Breast epithelium (tissue), 4 donors: ENCODE data around the gene GPC6. TPM values are rescaled to one million over a fixed set of nuclear protein-coding genes. Genes with fewer than 3 reads are reported as not detected.

Source experiments
- DNase-seq, 2 donors: peaks; one replicate each; pipeline ENCODE4 v3.0.0-alpha.2; 2019; ENCODE audit warnings: low spot score in 2 of 2
- H3K27ac ChIP-seq, 2 donors: fragments of 200-600 bp; sonication (generic) in 1 of 2; one replicate each; pipeline ENCODE4 v1.5.1; 2016 to 2019; ENCODE audit warnings: mild to moderate bottlenecking in 1 of 2
- H3K27me3 ChIP-seq, 2 donors: fragments of 200-600 bp; sonication (generic) in 1 of 2; one replicate each; pipeline versions ENCODE4 v1.5.1 to v1.6.0; 2017 to 2019; ENCODE audit warnings: control low read depth in 1 of 2, mild to moderate bottlenecking in 1 of 2
- H3K36me3 ChIP-seq: fragments of 200-600 bp; one replicate; pipeline ENCODE4 v1.5.1; 2019
- H3K4me1 ChIP-seq, 2 donors: fragments of 200-600 bp; sonication (generic); one replicate each; pipeline ENCODE4 v1.5.1; 2016 to 2019; ENCODE audit warnings: control low read depth in 1 of 2
- H3K4me3 ChIP-seq, 3 donors: fragments of 200-600 bp; sonication (generic); 1 replicate in 2 of 3; 2 replicates in 1 of 3; pipeline ENCODE4 v1.5.1; 2016 to 2019; ENCODE audit warnings: mild to moderate bottlenecking in 3 of 3, moderate library complexity in 2 of 3
- H3K9me3 ChIP-seq, 2 donors: fragments of 200-600 bp; sonication (generic) in 1 of 2; one replicate each; pipeline ENCODE4 v1.5.1; 2016 to 2019; ENCODE audit warnings: control low read depth in 1 of 2
- POLR2A ChIP-seq: fragments of 450-650 bp; IDR thresholded peaks from one replicate; pipeline ENCODE4 v1.6.1; 2016; ENCODE audit warnings: antibody characterized with exemption, mild to moderate bottlenecking, moderate library complexity
- POLR2AphosphoS5 ChIP-seq, 3 donors: sonication (generic); formaldehyde crosslinking; IDR thresholded peaks; one replicate each; pipeline ENCODE4 v1.6.1; 2017; ENCODE audit warnings: antibody characterized with exemption in 3 of 3
- intact Hi-C: fragments of 100-400 bp; cut with DNase I; formaldehyde crosslinking; loops from one replicate; pipeline ENCODE4 v1.15.1; 2023; ENCODE audit warnings: low total_unique reads
- total RNA-seq, 3 donors: library from RNA; depleted of rRNA; stranded (reverse); fragments of >200 nt; gene quantifications; one replicate each; pipeline ENCODE4 v1.1.0, GENCODE V29; 2016
- TF ChIP-seq, protein P1 (sequence below), 3 donors: fragments of 450-650 bp; IDR thresholded peaks; one replicate each; pipeline ENCODE4 v1.5.1; 2016 to 2017; ENCODE audit warnings: antibody characterized with exemption in 3 of 3, mild to moderate bottlenecking in 3 of 3, moderate library complexity in 3 of 3

The GPC6 gene
- total RNA-seq, 3 donors from 2014 or later, result 3.5 to 44.0 (median 4.9) TPM

- Histone ChIP-seq H3K27ac (no peak overlapping the region), H3K27me3 (no peaks in the 10 kb centered on the region), H3K36me3 (no peaks in the 10 kb centered on the region), H3K4me1 (no peaks in the 10 kb centered on the region), H3K4me3 (no peak overlapping the region), H3K9me3 (no peaks in the 10 kb centered on the region)
- TF ChIP-seq, protein P1, sequence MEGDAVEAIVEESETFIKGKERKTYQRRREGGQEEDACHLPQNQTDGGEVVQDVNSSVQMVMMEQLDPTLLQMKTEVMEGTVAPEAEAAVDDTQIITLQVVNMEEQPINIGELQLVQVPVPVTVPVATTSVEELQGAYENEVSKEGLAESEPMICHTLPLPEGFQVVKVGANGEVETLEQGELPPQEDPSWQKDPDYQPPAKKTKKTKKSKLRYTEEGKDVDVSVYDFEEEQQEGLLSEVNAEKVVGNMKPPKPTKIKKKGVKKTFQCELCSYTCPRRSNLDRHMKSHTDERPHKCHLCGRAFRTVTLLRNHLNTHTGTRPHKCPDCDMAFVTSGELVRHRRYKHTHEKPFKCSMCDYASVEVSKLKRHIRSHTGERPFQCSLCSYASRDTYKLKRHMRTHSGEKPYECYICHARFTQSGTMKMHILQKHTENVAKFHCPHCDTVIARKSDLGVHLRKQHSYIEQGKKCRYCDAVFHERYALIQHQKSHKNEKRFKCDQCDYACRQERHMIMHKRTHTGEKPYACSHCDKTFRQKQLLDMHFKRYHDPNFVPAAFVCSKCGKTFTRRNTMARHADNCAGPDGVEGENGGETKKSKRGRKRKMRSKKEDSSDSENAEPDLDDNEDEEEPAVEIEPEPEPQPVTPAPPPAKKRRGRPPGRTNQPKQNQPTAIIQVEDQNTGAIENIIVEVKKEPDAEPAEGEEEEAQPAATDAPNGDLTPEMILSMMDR (IDR thresholded peaks at IDR 0.05), result no peak
- TF ChIP-seq POLR2A, result no peak
- intact Hi-C loops, result loop anchor here (2.0 to 5.0 kb wide), 2 partner anchors 63 to 1397 kb away; no protein-coding TSS in a partner anchor
- no peak for DNase-seq
Measured at GRCh38 chr13:94063848-94064247, 837.2 kb downstream of the GPC6 start.

DNA sequence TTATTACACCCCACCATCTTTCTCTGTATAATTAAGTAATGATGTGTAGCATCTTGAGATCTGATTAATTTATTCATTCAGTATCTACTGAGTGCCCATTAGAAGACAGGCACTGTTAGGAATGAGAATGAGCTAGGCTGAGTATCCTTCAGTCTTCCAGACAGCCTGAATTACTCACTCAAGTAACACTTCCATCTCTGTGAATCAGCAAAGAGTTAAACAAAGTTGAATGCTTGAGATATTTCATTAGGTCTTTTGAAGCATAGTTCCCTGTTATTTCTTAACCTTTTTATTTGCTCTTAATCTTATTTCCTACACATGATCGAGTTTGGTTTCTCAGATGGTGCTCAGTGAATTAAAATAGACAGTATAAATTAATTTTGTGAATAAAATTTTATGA, 839.1 kb downstream of the GPC6 start:
- DNase-seq, result no peak
- TF ChIP-seq, protein P1 (IDR thresholded peaks at IDR 0.05), result no peak
- TF ChIP-seq POLR2AphosphoS5 (IDR thresholded peaks at IDR 0.05) (no peak), POLR2A (no peak)
- H3K27me3 ChIP-seq, result no peaks in the 10 kb centered on the region
- no peaks in the 10 kb centered on the region for H3K36me3 ChIP-seq
- H3K4me1 ChIP-seq, result no peaks in the 10 kb centered on the region
- no peak overlapping the region for H3K27ac ChIP-seq
- intact Hi-C loops, result loop anchor here (2.0 kb wide), 1 partner anchor 61 kb away; no protein-coding TSS in a partner anchor
- no peak overlapping the region for H3K4me3 ChIP-seq
- H3K9me3 ChIP-seq, result no peaks in the 10 kb centered on the region

DNA sequence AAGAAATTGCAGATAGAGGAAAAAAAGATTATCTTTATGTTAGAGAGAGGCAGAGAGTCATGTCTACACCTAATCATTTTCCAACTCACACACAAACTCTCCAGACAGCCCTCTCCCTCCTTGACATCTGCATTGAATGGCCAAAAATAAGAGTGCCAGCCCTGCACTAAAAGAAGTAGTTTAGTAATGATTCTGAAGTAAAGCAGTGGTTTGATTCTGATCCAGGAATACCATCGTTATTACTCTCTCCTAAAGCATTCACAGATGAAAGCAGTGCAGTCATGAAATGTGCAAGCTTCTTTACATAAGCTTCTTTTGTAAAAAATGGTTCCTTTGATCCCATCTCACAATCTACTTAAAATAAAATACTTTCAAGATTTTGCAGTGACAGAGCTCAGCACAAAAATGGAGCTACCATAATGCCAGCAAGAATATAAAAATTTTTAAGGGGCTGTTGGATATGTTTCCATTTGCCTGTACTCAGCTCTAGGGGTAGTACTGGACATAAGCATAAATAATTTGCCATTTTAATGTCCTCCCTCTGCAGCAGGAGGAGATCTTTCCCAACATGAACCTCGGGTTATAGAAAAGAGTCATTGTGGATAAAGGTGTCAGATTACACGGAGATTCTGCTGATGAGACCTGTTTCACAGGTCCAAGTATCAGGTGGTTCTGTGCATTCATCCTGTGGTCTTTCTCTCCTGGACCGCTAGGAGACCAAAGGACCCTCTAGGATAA, 846.6 kb downstream of the GPC6 start:
- no peaks in the 10 kb centered on the region for H3K27me3 ChIP-seq
- intact Hi-C loops, result no loop called here
- no peak for DNase-seq
- no peaks in the 10 kb centered on the region for H3K4me1 ChIP-seq
- peaks cover 0 to 8% of the 10 kb centered on the region in 2 donors for H3K9me3 ChIP-seq
- TF ChIP-seq POLR2AphosphoS5 (IDR thresholded peaks at IDR 0.05), result no peak
- TF ChIP-seq, protein P1 (IDR thresholded peaks at IDR 0.05), result no peak
- TF ChIP-seq POLR2A, result no peak
- H3K4me3 ChIP-seq, result no peak overlapping the region
- no peaks in the 10 kb centered on the region for H3K36me3 ChIP-seq
- H3K27ac ChIP-seq, result no peak overlapping the region

- DNase-seq, result no peak
- Histone ChIP-seq H3K27me3 (no peaks in the 10 kb centered on the region), H3K27ac (no peak overlapping the region), H3K9me3 (peaks cover 0 to 8% of the 10 kb centered on the region in 2 donors), H3K4me3 (no peak overlapping the region), H3K36me3 (no peaks in the 10 kb centered on the region), H3K4me1 (no peaks in the 10 kb centered on the region)
- intact Hi-C loops, result no loop called here
- TF ChIP-seq, protein P1 (IDR thresholded peaks at IDR 0.05), result no peak
- TF ChIP-seq POLR2AphosphoS5 (IDR thresholded peaks at IDR 0.05) (no peak), POLR2A (no peak)
Measured at GRCh38 chr13:94079876-94080275, 853.3 kb downstream of the GPC6 start.

- no peak overlapping the region for H3K27ac ChIP-seq
- intact Hi-C loops, result no loop called here
Measured at GRCh38 chr13:94080527-94080926, 853.9 kb downstream of the GPC6 start.

More at GRCh38 chr13:94080527-94080926, 853.9 kb downstream of the GPC6 start:
- H3K27me3 ChIP-seq, result no peaks in the 10 kb centered on the region
- H3K36me3 ChIP-seq, result no peaks in the 10 kb centered on the region
- no peak for DNase-seq
- TF ChIP-seq POLR2A (no peak), POLR2AphosphoS5 (IDR thresholded peaks at IDR 0.05) (no peak)
- TF ChIP-seq, protein P1 (IDR thresholded peaks at IDR 0.05), result no peak
- H3K9me3 ChIP-seq, result peaks cover 0 to 8% of the 10 kb centered on the region in 2 donors
- no peak overlapping the region for H3K4me3 ChIP-seq
- no peaks in the 10 kb centered on the region for H3K4me1 ChIP-seq
